GM21447 (cell line): ENCODE data around the gene FBXO41.
"Not testable (repeated sequence)": the region's sequence is repeated elsewhere in the genome, so short reads cannot be mapped to it uniquely, and the experiment has no call there.

Experiments
- ATAC-seq: cut with Tn5 transposase; IDR thresholded peaks from one replicate; pipeline ENCODE4 v1.9.1; 2021; ENCODE audit not compliant: unreplicated experiment

FBXO41 gene

DNA sequence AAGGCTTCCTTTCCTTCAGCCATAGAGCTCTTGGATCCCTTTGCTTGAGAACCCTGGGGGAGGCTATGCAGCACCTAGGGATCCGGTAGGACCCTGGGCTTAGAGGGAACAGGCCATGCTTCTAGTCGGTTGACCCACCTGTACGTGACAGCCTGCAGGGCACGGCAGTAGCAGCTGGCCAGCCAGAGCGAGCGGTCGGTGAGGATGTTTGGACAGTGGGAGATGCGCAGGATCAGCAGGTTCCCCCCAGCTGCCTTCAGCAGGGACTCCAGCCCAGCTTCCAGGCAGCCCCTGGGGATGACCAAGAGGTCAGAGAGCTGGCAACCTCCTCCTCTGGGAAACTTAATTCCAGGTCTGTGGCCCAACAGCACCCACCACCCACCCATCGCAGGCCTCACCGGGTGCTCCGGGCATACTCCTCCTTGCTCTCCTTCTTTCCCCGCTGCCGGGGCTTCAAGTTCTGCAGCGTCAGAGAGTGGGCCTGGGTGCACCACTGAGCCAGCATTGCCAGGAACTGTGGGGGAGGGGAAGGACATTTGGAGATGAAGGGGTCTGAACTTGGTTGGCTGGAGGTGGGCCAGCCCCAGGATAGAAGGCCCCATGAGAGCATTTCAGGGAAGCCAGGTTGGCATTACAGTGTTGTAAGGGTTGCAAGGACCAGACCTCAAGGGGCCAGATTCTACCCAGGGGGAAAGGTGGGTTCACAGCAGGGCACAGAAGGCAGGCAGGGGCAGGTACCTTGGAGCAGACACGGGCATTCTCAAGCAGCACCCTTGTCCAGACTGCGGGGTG is 20.5 kb downstream of the FBXO41 start:
- ATAC-seq: no peak

DNA sequence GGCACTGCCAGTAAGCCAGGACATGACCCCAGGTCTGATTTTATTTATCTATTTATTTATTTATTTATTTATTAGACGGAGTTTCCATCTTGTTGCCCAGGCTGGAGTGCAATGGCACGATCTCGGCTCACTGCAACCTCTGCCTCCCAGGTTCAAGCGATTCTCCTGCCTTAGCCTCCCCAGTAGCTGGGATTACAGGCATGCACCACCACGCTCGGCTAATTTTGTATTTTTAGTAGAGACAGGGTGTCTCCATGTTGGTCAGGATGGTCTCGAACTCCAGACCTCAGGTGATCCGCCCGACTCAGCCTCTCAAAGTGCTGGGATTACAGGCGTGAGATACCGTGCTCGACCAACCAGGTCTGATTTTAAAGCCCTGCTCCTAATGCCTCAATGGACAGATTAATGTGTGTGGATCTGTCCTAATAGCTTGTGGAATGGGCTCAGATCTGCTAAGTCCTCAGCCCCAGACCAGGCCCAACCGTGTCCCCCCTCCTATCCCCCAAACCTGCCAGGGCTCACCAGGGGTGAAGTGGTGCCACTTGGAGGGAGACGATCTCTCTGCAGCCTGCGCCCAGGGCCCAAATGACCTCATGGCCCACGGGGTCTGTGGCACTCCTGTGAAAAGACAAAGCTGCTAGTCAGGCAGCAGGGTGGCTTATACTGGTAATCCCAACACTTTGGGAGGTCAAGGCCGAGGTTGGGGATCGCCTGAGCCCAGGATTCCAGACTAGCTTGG is 21.4 kb downstream of the FBXO41 start:
- not testable (repeated sequence) for ATAC-seq

DNA sequence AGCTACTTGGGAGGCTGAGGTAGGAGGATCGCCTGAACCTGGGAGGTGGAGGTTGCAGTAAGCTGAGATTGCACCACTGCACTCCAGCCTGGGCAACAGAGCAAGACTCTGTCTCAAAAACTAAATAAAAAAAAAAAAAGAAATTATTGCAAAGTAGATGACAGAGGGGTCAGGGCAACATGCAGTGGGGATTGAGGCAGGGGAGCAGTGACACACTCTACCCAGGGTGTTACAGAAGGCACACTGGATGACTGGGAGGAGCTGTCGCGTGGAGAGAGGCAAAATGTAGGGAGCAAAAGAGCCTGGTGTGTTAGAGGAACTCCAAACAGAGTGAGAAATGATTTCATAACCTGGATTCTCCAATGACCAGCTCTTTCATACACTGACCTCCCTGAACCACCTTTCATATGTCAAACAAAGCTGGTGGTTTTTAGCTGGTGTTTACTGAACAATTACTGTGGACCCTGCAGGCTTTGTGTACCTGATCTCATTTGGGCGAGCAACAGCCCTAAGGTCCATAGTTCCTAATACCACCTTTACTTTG is 22.1 kb downstream of the FBXO41 start:
- ATAC-seq: no peak

- no peak for ATAC-seq
These were observed 23.8 kb downstream of the FBXO41 start for GRCh38 chr2:73260338-73260984.

DNA sequence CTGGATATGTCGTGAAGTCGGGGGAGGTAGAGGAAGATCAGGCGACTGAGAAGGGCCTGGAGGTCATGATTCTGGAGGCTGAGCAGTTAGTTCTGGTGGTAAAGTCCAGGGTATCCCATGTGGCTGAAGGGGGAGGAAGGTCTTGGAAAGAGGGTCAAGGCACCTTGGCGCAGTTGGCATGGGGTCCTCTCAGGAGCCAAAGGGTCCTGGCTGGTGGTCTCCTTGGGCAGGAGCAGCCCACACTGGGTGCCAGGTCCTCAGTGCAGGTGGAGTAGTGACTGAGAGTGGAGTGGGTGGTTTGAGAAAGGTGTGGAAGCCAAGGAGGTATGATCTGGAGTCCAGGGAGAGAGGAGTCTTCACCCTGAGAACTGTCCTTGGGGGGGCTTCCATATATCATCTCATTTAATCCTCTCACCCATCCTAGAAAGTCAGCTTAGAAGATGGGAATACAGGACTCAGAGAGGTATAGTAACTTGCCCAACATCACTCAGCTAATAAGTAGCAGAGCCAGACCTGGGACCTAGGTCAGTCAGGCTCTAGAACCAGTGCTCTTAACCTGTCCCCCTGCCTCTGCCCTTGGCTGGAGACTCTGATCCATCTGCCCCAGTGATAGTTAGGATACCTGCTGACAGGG is 24.5 kb downstream of the FBXO41 start:
- no peak for ATAC-seq

GRCh38 chr2:73259276-73259675 is 25.0 kb downstream of the FBXO41 start:
- no peak for ATAC-seq

DNA sequence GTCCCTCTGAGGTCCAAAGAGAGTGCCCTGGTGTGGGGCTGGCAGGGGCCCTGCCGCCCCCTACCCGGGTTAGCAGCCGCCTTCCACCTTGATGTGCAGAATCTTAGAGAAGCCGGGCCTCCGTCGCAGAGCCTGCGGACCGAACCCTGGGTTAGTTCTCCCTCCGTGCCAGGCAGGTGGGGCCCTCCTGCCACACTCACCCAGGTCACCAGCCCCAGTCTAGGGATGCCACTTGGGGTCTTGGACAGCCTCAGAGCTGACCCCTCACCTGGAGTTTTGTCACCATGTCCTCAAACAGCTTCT is 25.4 kb downstream of the FBXO41 start:
- no peak for ATAC-seq

DNA sequence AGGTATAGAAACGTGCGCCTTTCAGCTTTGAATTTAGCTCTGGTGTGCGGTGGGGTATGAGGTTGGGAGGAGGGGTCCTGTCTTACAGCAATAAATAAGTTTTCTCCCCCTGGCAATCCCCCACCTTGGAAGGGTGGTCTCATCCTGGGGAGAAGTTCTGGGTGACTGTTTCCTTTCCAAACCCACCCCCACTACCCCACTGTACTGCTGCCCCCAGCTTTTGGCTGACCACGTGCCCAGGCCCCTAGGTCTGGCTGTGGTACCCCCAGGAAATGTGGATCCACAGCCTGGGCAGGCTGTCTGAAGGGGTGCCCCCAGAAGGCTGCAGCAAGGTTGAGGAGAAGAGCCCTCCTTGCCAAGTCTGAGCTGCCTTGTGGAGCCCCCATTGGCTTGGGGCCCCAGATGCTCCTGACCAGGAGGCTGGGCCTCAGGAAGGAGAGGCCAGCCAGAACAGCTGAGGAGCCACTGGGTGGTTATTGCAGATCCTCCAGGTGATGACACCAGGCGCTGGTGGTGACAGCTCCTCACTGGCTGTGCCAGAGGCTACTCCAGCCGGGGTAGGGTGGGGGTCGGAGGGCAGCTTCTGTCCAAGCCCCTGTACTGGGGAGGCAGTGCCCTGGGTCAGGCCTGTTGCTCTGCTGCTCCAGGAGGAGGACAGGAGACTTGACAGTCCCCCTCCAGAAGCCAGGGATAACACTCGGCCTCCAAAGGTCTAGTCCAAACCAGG is 25.9 kb downstream of the FBXO41 start:
- no peak for ATAC-seq

- no peak for ATAC-seq
These were observed 26.7 kb downstream of the FBXO41 start for GRCh38 chr2:73257425-73258125.

DNA sequence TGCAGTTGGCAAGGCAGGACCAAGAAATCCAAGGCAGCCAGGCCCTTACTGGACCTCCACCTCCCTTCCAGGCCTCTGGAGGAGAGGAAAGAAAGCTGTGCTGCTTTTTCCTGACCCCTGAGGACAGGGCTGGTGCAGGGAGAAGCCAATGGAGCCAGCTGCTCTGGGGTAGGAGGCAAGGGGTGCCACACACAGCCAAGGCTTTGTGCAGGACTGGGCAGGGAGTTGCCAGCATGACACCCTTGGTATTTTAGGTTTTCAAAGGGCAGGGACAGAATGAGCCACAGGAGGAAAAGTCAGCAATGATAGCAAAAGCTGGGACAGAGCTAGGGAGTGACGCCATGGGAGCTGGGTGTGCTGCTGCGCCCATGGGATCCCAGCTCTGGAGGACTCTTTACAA is 27.3 kb downstream of the FBXO41 start:
- ATAC-seq: no peak

DNA sequence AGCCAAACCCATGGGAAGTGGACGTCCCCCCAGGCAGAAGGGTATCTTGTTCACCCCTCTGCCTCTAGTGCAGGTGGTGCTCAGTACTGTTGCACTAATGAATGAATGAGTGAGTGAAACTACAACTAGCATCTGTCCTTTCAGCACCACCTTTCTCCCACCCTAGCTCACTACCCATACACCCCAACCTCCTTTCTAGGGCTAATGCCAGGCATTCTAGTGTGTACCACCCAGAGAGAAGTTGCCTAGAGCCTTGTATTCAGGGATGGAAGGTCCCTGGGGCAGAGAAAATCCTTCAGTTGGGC is 27.7 kb downstream of the FBXO41 start:
- ATAC-seq: no peak

- no peak for ATAC-seq
These were observed 28.2 kb downstream of the FBXO41 start for GRCh38 chr2:73255907-73256617.

DNA sequence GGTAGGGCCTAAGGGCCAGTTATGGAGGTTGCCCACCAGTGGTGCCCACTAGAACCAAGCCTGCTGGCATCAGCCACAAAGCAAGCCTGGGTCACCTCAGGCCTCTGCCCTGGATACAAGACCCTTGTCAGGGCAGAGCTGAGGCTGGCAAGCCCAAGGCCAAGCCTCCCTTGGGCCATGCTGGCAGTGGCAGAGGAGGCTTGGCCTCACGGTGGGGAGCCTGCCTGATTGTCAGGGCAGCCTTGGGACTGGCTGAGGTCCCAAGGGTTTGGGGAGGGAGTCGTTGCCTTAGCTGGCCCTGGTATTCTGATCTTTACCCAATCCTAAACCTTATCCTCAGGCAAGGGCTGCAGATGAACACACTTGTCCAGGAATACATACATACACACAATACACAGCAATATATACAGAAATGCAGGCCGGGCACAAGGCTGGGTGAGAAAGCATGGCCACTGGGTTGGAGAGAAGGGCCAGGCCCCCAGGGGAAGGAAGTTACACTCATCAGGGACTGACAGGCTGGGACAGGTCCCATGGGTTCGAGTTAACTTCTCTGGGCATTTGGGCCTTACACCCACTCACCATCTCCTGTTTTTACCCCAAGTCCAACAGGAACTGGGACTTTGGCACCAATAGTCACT is 29.2 kb downstream of the FBXO41 start:
- no peak for ATAC-seq

GRCh38 chr2:73254343-73255006 is 29.8 kb downstream of the FBXO41 start:
- ATAC-seq: no peak

- no peak for ATAC-seq
These were observed 30.4 kb downstream of the FBXO41 start for GRCh38 chr2:73253901-73254300.

- ATAC-seq: no peak
These were observed 30.9 kb downstream of the FBXO41 start for GRCh38 chr2:73253400-73253799.

DNA sequence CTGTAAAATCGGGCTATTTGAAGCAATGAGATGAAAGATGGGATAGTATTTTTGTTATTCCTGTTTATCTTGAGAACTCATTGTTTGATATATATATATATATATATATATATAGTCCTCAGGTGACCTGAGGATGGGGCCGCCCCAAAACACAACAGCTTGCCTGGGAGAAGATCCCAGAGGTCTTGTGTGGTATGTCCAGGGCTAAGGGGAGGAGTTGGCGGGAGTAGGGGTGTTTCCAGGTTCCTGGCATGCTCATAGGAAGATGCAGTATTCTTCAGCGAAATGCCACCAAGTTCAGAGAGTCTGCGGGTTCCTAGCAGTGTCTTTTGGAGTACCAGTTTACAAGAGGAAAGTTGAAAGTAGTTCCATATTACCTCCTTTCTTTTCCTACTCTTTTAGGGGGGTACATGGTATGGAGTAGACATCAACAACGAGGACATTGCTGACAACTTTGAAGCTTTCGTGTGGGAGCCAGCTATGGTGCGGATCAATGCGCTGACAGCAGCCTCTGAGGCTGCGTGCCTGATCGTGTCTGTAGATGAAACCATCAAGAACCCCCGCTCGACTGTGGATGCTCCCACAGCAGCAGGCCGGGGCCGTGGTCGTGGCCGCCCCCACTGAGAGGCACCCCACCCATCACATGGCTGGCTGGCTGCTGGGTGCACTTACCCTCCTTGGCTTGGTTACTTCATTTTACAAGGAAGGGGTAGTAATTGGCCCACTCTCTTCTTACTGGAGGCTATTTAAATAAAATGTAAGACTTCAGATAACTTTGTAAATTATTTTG is 31.8 kb downstream of the FBXO41 start:
- no peak for ATAC-seq
